Stimulated activated CD4-positive, alpha-beta T cell treated with anti-CD3 and anti-CD28 coated beads, Interleukin-12 subunit alpha, Interleukin-12 subunit beta, amount 100 ng/mL, for 24 hours (primary cell): ENCODE measurements around the gene CLPTM1.

Experiments
- DNase-seq, 2 experiments: peaks; one replicate each; pipeline ENCODE4 v3.0.0-alpha.2; 2020; ENCODE audit warnings: low read depth in 2 of 2

Gene CLPTM1

GRCh38 chr19:45011959-45012358 lies 56.8 kb downstream of the CLPTM1 start:
- DNase-seq = no peak

GRCh38 chr19:45016388-45017314 lies 61.5 kb downstream of the CLPTM1 start:
- DNase-seq = peak in 1 of 2 experiments; percentile 54

GRCh38 chr19:45019187-45019586 lies 64.0 kb downstream of the CLPTM1 start:
- DNase-seq = no peak

GRCh38 chr19:45020071-45020470 lies 64.9 kb downstream of the CLPTM1 start:
- DNase-seq = no peak

GRCh38 chr19:45021971-45022370 lies 66.8 kb downstream of the CLPTM1 start:
- no peak for DNase-seq

- no peak for DNase-seq
These were observed 67.9 kb downstream of the CLPTM1 start for GRCh38 chr19:45023048-45023447.

GRCh38 chr19:45025264-45025663 lies 70.1 kb downstream of the CLPTM1 start:
- no peak for DNase-seq

- no peak for DNase-seq
These were observed 72.2 kb downstream of the CLPTM1 start for GRCh38 chr19:45027371-45027770.

- DNase-seq = no peak
These were observed 75.6 kb downstream of the CLPTM1 start for GRCh38 chr19:45030825-45031224.

- DNase-seq = no peak
These were observed 77.2 kb downstream of the CLPTM1 start for GRCh38 chr19:45032421-45032820.

GRCh38 chr19:45035755-45036154 lies 80.6 kb downstream of the CLPTM1 start:
- no peak for DNase-seq

- no peak for DNase-seq
These were observed 82.4 kb downstream of the CLPTM1 start for GRCh38 chr19:45037393-45038169.

GRCh38 chr19:45038931-45039893 lies 84.0 kb downstream of the CLPTM1 start, which contains the start of gene CLASRP:
CLASRP (plus strand) TSS chr19:45039045; CDS start chr19:45040213, 1,168 bp downstream.
- DNase-seq = peak; percentile 74 to 85

GRCh38 chr19:45040059-45040771 lies 85.0 kb downstream of the CLPTM1 start:
- DNase-seq = no peak

GRCh38 chr19:45041125-45041524 lies 85.9 kb downstream of the CLPTM1 start:
- DNase-seq = no peak
